Measurements from ENCODE around the gene MAP2K1. TPM values are rescaled to one million over a fixed set of nuclear protein-coding genes. Genes with fewer than 3 reads are reported as not detected.

The MAP2K1 gene
- total and polyA plus RNA-seq, 2 of the 4 experiments (the other 2 are of a cell fraction), result 34.7 to 37.8 TPM

DNA sequence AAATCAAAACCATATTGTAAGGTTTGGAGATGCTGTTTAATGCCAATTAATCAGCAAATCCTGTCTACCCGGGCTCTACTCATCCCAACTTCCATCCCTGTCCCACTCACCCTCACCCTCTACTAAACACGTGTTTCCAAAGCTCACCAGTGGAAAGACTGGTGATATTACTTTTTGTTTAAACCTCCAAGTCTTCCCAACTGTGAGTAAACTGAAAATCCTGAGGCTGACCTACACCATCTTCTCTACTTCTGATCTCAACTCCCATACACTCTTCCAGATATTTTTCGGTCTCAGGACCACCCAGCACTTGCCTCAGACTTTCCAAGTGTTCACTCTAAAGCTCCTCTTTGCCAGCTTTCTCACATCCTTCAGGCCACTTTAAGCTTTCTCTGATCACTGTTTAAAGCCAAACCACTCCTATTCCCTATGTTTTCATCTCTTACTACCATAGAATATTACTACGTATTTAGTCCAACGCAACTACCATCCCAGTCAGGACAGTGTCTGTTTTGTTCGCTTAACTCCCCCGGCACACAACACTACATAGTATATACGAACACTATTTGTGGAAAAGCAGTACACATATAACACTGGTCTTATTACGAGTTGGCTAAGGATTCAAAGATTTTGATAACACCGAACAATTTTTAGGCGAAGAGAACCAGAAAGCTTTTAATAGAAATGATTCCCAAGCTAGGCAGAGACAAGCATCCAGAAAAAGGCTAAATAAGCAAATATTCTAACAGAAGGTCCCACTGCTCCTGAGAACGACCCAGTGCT, 117.3 kb downstream of the MAP2K1 start:
- H2AK9ac ChIP-seq (replicated peaks; ENCODE audit: low read depth, low read length, poor library complexity), result peak overlapping the region; percentile 94
- H3K23ac ChIP-seq (ENCODE audit: low read depth, low read length), result peak overlapping the region; percentile 100
- dilution Hi-C loops (cut with HindIII; ENCODE audit: low sequenced_read_pairs, unreplicated experiment), result no loop called here
- H3K79me1 ChIP-seq (ENCODE audit: low read depth in 1 of 2, low read length in 2 of 2), result peaks cover 15 to 37% of the 10 kb centered on the region in 2 experiments
- H3K27me3 ChIP-seq (ENCODE audit: control insufficient read depth, insufficient read depth, low read length), result no peaks in the 10 kb centered on the region
- in situ Hi-C loops (cut with MboI; ENCODE audit: low sequenced_read_pairs), result no loop called here
- no peak overlapping the region for H2BK15ac ChIP-seq (ENCODE audit: low read depth, low read length)
- peak overlapping the region; percentile 97 for H2BK5ac ChIP-seq (ENCODE audit: low read depth, low read length, poor library complexity, severe bottlenecking)
- H3K9me1 ChIP-seq (ENCODE audit: insufficient read depth, low read length), result no peaks in the 10 kb centered on the region
- DNase-seq, result no peak
- peak; percentile 67; the same call in 1 of the 2 replicates for TF ChIP-seq MXI1 (IDR thresholded peaks at IDR 0.05; ENCODE audit: borderline replicate concordance, low read depth, low read length)
- TF ChIP-seq CHD1 (IDR thresholded peaks at IDR 0.05; ENCODE audit: low read depth, low read length), result no peak
- peak overlapping the region; percentile 94 for H3K9ac ChIP-seq (ENCODE audit: low read depth, low read length)
- peak overlapping the region; percentile 91 to 93 for H4K8ac ChIP-seq (ENCODE audit: low read depth in 2 of 2, low read length in 2 of 2)
- peaks cover 1% of the 10 kb centered on the region; the same call in 1 of the 2 replicates for H3K4me1 ChIP-seq (ENCODE audit: control insufficient read depth, insufficient read depth, low read length)
- H3K56ac ChIP-seq (ENCODE audit: extremely low read depth, insufficient read depth, low read length), result peak overlapping the region; percentile 95
- H4K20me1 ChIP-seq (ENCODE audit: insufficient read depth, low read length), result peaks cover 48% of the 10 kb centered on the region
- H3K9me3 ChIP-seq (ENCODE audit: control insufficient read depth, insufficient read depth, low read length), result no peaks in the 10 kb centered on the region
- ChIA-PET CTCF (no interaction called here), POLR2A (ENCODE audit: unreplicated experiment) (no interaction called here)
- peak overlapping the region; percentile 58; the same call in 1 of the 2 replicates for H4K5ac ChIP-seq (ENCODE audit: low read depth, low read length)
- H3K36me3 ChIP-seq (ENCODE audit: control insufficient read depth, insufficient read depth, low read length), result peaks cover 26% of the 10 kb centered on the region
- peak overlapping the region; percentile 97 for H2AK5ac ChIP-seq (ENCODE audit: low read depth, low read length)
- 0% methylated on average over 2 of the region's 12 CpGs; no CpG with 5 or more reads in 1 of the 2 experiments for WGBS, 2 experiments (ENCODE audit: extremely low coverage in 2 of 2, insufficient read length in 1 of 2)
- no peak overlapping the region for H2BK20ac ChIP-seq (ENCODE audit: low read depth, low read length)
- no peak for ATAC-seq (ENCODE audit: low read depth)
- TSS peak; percentile 39 for BruUV-seq (replicated peaks)
- H3K27ac ChIP-seq (ENCODE audit: insufficient read depth, low read length), result peak overlapping the region; percentile 95
- peak overlapping the region; percentile 100 for H3K14ac ChIP-seq (replicated peaks; ENCODE audit: low read depth, low read length)
- peak overlapping the region; percentile 78; the same call in 1 of the 2 replicates for H2BK120ac ChIP-seq (ENCODE audit: low read depth, low read length)
- intact Hi-C loops (cut with micrococcal nuclease), result loop anchor here (1.0 to 10.0 kb wide), 3 partner anchors 201 to 543 kb away; partner anchors contain the start of gene SMAD6
- peak overlapping the region; percentile 88 for H2AFZ ChIP-seq (replicated peaks; ENCODE audit: low read length, poor library complexity)
- H4K91ac ChIP-seq (ENCODE audit: insufficient read depth, low read depth, low read length), result peak overlapping the region; percentile 98
- H3K18ac ChIP-seq (ENCODE audit: low read depth, low read length), result peak overlapping the region; percentile 13; the same call in 1 of the 2 replicates
- H3K4me3 ChIP-seq (ENCODE audit: insufficient read depth, low read depth, low read length), result peak overlapping the region; percentile 59
- H3K4ac ChIP-seq (ENCODE audit: low read depth, low read length), result peak overlapping the region; percentile 100
- peak overlapping the region; percentile 99 for H3K4me2 ChIP-seq (ENCODE audit: low read depth, low read length)

All from IMR-90 (cell line).